ENCODE measurements around the gene RPL28. TPM values are rescaled to one million over a fixed set of nuclear protein-coding genes. Genes with fewer than 3 reads are reported as not detected.
A peak's percentile ranks its signal among the peaks of the same experiment; 100 is the strongest.

Gene RPL28
- total RNA-seq, 1 donor from 2014 or later = 1,343 TPM

GRCh38 chr19:55340784-55341147, 45.0 kb upstream of the RPL28 start:
- Mint-ChIP-seq H3K27ac (ENCODE audit: unreplicated experiment) (no peak overlapping the region), H3K4me1 (ENCODE audit: low read depth) (peaks cover 39% of the 10 kb centered on the region), H3K36me3 (ENCODE audit: low read depth) (no peaks in the 10 kb centered on the region), H3K27me3 (ENCODE audit: low read depth) (no peaks in the 10 kb centered on the region), H3K9me3 (ENCODE audit: low read depth) (no peaks in the 10 kb centered on the region), H3K4me3 (ENCODE audit: unreplicated experiment) (peak overlapping the region; percentile 78)
- TF ChIP-seq, protein P1, sequence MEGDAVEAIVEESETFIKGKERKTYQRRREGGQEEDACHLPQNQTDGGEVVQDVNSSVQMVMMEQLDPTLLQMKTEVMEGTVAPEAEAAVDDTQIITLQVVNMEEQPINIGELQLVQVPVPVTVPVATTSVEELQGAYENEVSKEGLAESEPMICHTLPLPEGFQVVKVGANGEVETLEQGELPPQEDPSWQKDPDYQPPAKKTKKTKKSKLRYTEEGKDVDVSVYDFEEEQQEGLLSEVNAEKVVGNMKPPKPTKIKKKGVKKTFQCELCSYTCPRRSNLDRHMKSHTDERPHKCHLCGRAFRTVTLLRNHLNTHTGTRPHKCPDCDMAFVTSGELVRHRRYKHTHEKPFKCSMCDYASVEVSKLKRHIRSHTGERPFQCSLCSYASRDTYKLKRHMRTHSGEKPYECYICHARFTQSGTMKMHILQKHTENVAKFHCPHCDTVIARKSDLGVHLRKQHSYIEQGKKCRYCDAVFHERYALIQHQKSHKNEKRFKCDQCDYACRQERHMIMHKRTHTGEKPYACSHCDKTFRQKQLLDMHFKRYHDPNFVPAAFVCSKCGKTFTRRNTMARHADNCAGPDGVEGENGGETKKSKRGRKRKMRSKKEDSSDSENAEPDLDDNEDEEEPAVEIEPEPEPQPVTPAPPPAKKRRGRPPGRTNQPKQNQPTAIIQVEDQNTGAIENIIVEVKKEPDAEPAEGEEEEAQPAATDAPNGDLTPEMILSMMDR (IDR thresholded peaks at IDR 0.05) = peak; percentile 30
- no peak for DNase-seq (ENCODE audit: low spot score)

- TF ChIP-seq, protein P1 (IDR thresholded peaks at IDR 0.05) = no peak
- Mint-ChIP-seq H3K27ac (ENCODE audit: unreplicated experiment) (no peak overlapping the region), H3K27me3 (ENCODE audit: low read depth) (no peaks in the 10 kb centered on the region), H3K36me3 (ENCODE audit: low read depth) (no peaks in the 10 kb centered on the region), H3K4me3 (ENCODE audit: unreplicated experiment) (peak overlapping the region; percentile 78), H3K4me1 (ENCODE audit: low read depth) (peaks cover 39% of the 10 kb centered on the region), H3K9me3 (ENCODE audit: low read depth) (no peaks in the 10 kb centered on the region)
- DNase-seq (ENCODE audit: low spot score) = no peak
Observed at GRCh38 chr19:55341171-55341588, 44.6 kb upstream of the RPL28 start.

DNA sequence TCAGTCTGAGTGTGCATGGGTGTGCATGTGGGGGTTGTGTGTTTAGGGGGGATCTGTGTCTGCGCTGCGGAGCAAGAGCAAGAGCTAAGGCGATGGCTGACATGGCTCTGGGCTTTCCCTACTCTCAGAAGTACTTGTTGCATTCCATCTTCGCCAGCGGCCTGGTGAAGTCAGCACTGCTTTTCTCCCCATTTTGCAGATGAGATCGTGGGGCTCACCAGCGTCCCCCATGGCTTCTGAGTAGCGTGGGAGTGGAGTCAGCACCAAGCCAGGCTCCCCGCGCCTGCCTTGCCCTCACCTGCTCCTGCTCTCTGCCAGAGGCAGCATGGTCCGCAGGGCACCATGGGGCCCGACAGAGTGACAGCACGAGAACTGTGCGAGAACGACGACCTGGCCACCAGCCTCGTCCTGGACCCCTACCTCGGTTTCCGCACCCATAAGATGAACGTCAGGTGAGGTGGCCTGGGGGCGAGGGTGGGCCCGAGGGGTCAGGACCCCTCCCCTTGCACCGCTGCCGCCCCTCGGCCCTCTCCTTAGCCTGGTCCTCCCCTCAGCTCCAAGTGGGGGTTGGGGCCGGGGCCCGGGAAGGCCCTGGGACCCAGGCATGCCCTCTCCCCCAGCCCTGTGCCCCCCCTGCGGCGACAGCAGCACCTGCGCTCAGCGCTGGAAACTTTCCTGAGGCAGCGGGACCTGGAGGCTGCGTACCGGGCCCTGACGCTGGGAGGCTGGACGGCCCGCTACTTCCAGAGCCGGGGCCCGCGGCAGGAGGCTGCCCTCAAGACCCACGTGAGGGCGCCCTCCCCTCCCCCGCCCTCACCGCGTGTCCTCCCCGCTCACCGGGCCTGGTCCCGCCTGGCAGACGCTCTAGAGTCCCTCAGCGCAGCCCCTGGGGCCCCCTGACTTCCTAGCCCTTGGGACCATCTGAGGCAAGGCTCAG, 43.9 kb upstream of the RPL28 start:
- Mint-ChIP-seq H3K9me3 (ENCODE audit: low read depth) (no peaks in the 10 kb centered on the region), H3K27ac (ENCODE audit: unreplicated experiment) (no peak overlapping the region), H3K4me1 (ENCODE audit: low read depth) (peaks cover 39% of the 10 kb centered on the region), H3K4me3 (ENCODE audit: unreplicated experiment) (peak overlapping the region; percentile 40), H3K36me3 (ENCODE audit: low read depth) (no peaks in the 10 kb centered on the region), H3K27me3 (ENCODE audit: low read depth) (no peaks in the 10 kb centered on the region)
- DNase-seq (ENCODE audit: low spot score) = no peak
- TF ChIP-seq, protein P1 (IDR thresholded peaks at IDR 0.05) = no peak

GRCh38 chr19:55344444-55344843, 41.3 kb upstream of the RPL28 start:
- no peaks in the 10 kb centered on the region for H3K27me3 Mint-ChIP-seq (ENCODE audit: low read depth)
- no peak overlapping the region for H3K27ac Mint-ChIP-seq (ENCODE audit: unreplicated experiment)
- no peak overlapping the region for H3K4me3 Mint-ChIP-seq (ENCODE audit: unreplicated experiment)
- H3K36me3 Mint-ChIP-seq (ENCODE audit: low read depth) = no peaks in the 10 kb centered on the region
- TF ChIP-seq, protein P1 (IDR thresholded peaks at IDR 0.05) = peak; percentile 24
- peaks cover 33% of the 10 kb centered on the region for H3K4me1 Mint-ChIP-seq (ENCODE audit: low read depth)
- DNase-seq (ENCODE audit: low spot score) = no peak
- no peaks in the 10 kb centered on the region for H3K9me3 Mint-ChIP-seq (ENCODE audit: low read depth)

DNA sequence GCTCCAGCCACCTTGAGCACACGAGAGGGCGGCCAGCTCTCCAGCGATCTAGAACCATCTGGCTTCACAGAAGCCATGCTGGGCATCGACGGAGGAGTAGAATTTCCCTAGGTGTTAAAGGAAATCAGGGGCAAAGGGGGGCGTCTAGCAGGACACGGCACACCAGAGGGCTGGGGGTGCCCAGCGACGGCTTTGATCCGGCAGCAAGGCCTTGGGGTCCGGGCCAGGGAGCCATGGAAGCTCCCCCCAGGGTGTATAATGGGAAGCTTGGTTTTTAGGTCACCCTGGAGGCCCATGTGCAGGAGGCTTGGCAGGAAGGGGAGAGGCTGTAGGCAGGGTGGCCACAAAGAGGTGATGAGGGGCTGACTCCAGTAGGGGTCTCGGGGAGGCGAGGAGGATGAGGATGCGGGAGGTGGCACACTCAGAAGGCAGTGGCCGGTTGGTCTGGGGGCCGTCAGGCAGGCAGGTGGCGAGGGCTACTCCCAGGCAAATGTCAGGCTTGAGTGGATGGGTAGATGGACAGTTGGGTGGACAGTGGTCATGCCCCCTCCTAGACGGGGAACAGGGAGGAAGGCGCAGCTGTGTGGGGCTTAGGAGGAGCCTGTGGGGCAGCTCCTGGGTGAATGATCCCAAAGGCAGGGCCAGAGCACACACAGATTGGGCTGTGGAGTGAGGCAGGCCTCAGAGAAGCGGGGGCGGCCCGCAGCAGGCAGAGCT, 40.5 kb upstream of the RPL28 start:
- Mint-ChIP-seq H3K4me1 (ENCODE audit: low read depth) (peaks cover 28% of the 10 kb centered on the region), H3K27ac (ENCODE audit: unreplicated experiment) (no peak overlapping the region), H3K4me3 (ENCODE audit: unreplicated experiment) (no peak overlapping the region), H3K36me3 (ENCODE audit: low read depth) (no peaks in the 10 kb centered on the region), H3K9me3 (ENCODE audit: low read depth) (no peaks in the 10 kb centered on the region), H3K27me3 (ENCODE audit: low read depth) (no peaks in the 10 kb centered on the region)
- TF ChIP-seq, protein P1 (IDR thresholded peaks at IDR 0.05) = no peak
- DNase-seq (ENCODE audit: low spot score) = no peak
